HFFc6 (cell line): ENCODE measurements around the gene IL1R2. TPM values are rescaled to one million over a fixed set of nuclear protein-coding genes. Genes with fewer than 3 reads are reported as not detected.

Experiments used
- DNase-seq: peaks from one replicate; pipeline ENCODE4 v3.0.0-alpha.2; 2018
- H3K27ac Mint-ChIP-seq: 2 replicates; pipeline ENCODE4 v1.8.0; 2020; ENCODE audit warnings: mild to moderate bottlenecking, mixed read lengths
- H3K27me3 Mint-ChIP-seq: 2 replicates; pipeline ENCODE4 v1.8.0; 2021; ENCODE audit warnings: mild to moderate bottlenecking, moderate library complexity, mixed read lengths; ENCODE audit not compliant: insufficient read depth
- H3K36me3 Mint-ChIP-seq: 2 replicates; pipeline ENCODE4 v1.8.0; 2021; ENCODE audit warnings: low read depth, mixed read lengths
- H3K4me1 Mint-ChIP-seq: 2 replicates; pipeline ENCODE4 v1.8.0; 2020; ENCODE audit warnings: low read depth, mixed read lengths
- H3K4me3 Mint-ChIP-seq: 2 replicates; pipeline ENCODE4 v1.8.0; 2020; ENCODE audit warnings: mild to moderate bottlenecking, moderate library complexity, mixed read lengths
- H3K9me3 Mint-ChIP-seq: 2 replicates; pipeline ENCODE4 v1.8.0; 2020; ENCODE audit warnings: mild to moderate bottlenecking, mixed read lengths
- CTCF ChIP-seq: fragments of 200-600 bp; sonication (generic); IDR thresholded peaks from 2 replicates; pipeline ENCODE4 v1.5.0; 2021; ENCODE audit warnings: antibody characterized with exemption, mild to moderate bottlenecking
- total RNA-seq, 6 experiments: library from RNA; stranded (reverse); fragmentation: NEBNext Ultra II Directional; extraction: Animal tissue kit (Norgen Biotek cat#: 25700); gene quantifications; 2 replicates in 1 of 6; 3 replicates in 5 of 6; pipeline ENCODE4 v1.2.3, GENCODE V29; 2021

Gene IL1R2
- total RNA-seq, 6 experiments from 2014 or later, result 0.25 to 0.36 TPM; not detected in 4

- Mint-ChIP-seq H3K4me3 (no peak overlapping the region), H3K4me1 (peaks cover 66% of the 10 kb centered on the region), H3K27ac (no peak overlapping the region)
These were observed 39.2 kb downstream of the IL1R2 start for GRCh38 chr2:102030855-102031527.

GRCh38 chr2:102032368-102033030 is 40.7 kb downstream of the IL1R2 start:
- no peak overlapping the region for H3K4me3 Mint-ChIP-seq
- no peak overlapping the region for H3K27ac Mint-ChIP-seq
- peaks cover 58% of the 10 kb centered on the region for H3K4me1 Mint-ChIP-seq
- peaks cover 3% of the 10 kb centered on the region; the same call in 1 of the 2 replicates for H3K36me3 Mint-ChIP-seq
- H3K9me3 Mint-ChIP-seq, result no peaks in the 10 kb centered on the region
- TF ChIP-seq CTCF, result no peak
- H3K27me3 Mint-ChIP-seq, result peaks cover 3% of the 10 kb centered on the region; the same call in 1 of the 2 replicates
- DNase-seq, result no peak

More at GRCh38 chr2:102030855-102031527, 39.2 kb downstream of the IL1R2 start:
- TF ChIP-seq CTCF, result no peak
- H3K27me3 Mint-ChIP-seq, result peaks cover 3% of the 10 kb centered on the region; the same call in 1 of the 2 replicates
- peaks cover 3% of the 10 kb centered on the region; the same call in 1 of the 2 replicates for H3K36me3 Mint-ChIP-seq
- DNase-seq, result no peak
- no peaks in the 10 kb centered on the region for H3K9me3 Mint-ChIP-seq

GRCh38 chr2:102033031-102033749 is 41.4 kb downstream of the IL1R2 start:
- peak overlapping the region; percentile 68; the same call in 1 of the 2 replicates for H3K4me3 Mint-ChIP-seq
- H3K36me3 Mint-ChIP-seq, result peaks cover 3% of the 10 kb centered on the region; the same call in 1 of the 2 replicates
- no peaks in the 10 kb centered on the region for H3K9me3 Mint-ChIP-seq
- peaks cover 3% of the 10 kb centered on the region; the same call in 1 of the 2 replicates for H3K27me3 Mint-ChIP-seq
- H3K27ac Mint-ChIP-seq, result peak overlapping the region; percentile 77
- no peak for TF ChIP-seq CTCF
- peak; percentile 37 for DNase-seq
- peaks cover 58% of the 10 kb centered on the region for H3K4me1 Mint-ChIP-seq

- Mint-ChIP-seq H3K27me3 (peaks cover 3% of the 10 kb centered on the region), H3K36me3 (peaks cover 9% of the 10 kb centered on the region), H3K9me3 (peaks cover 7% of the 10 kb centered on the region), H3K4me1 (peaks cover 58% of the 10 kb centered on the region), H3K4me3 (peak overlapping the region; percentile 68; the same call in 1 of the 2 replicates), H3K27ac (peak overlapping the region; percentile 77)
- no peak for DNase-seq
- no peak for TF ChIP-seq CTCF
These were observed 42.3 kb downstream of the IL1R2 start for GRCh38 chr2:102033750-102034682.
